Gastrocnemius medialis (tissue), 4 donors: Measurements from ENCODE around the gene VAT1L.

Experiments
- CTCF ChIP-seq, 5 experiments: fragments of 450-650 bp in 3 of 5; fragments of 200-600 bp in 2 of 5; sonication (generic) in 2 of 5; IDR thresholded peaks in 4 of 5; conservative IDR thresholded peaks in 1 of 5; 1 replicate in 4 of 5; 2 replicates in 1 of 5; pipeline ENCODE4 v1.5.1; 2016 to 2019; ENCODE audit warnings: antibody characterized with exemption in 5 of 5, mild to moderate bottlenecking in 3 of 5, moderate library complexity in 3 of 5
- POLR2A ChIP-seq, 2 donors: fragments of 450-650 bp; IDR thresholded peaks; one replicate each; pipeline ENCODE4 v1.6.1; 2017; ENCODE audit warnings: antibody characterized with exemption in 2 of 2, mild to moderate bottlenecking in 2 of 2, moderate library complexity in 2 of 2

- TF ChIP-seq CTCF (IDR thresholded peaks at IDR 0.05 in 4 of 5, conservative IDR thresholded peaks at IDR 0.05 in 1 of 5): no peak
- no peak for TF ChIP-seq POLR2A (IDR thresholded peaks at IDR 0.05)
These were observed 197.8 kb downstream of the VAT1L start for GRCh38 chr16:77986011-77986740.
